Neural crest cell (in vitro differentiated cells): ENCODE measurements around the gene SMCO2. TPM values are rescaled to one million over a fixed set of nuclear protein-coding genes. Genes with fewer than 3 reads are reported as not detected.

Experiments used
- DNase-seq: peaks from one replicate; pipeline ENCODE4 v3.0.0; 2021; ENCODE audit warnings: low read depth, mixed read lengths, low spot score
- H3K27ac Mint-ChIP-seq: one replicate; pipeline ENCODE4 v1.8.0; 2021; ENCODE audit warnings: mild to moderate bottlenecking, mixed read lengths; ENCODE audit not compliant: unreplicated experiment
- H3K27me3 Mint-ChIP-seq: 2 replicates; pipeline ENCODE4 v1.8.0; 2021; ENCODE audit warnings: low read depth, mild to moderate bottlenecking, mixed read lengths
- H3K36me3 Mint-ChIP-seq: 2 replicates; pipeline ENCODE4 v1.8.0; 2021; ENCODE audit warnings: low read depth, mild to moderate bottlenecking, mixed read lengths
- H3K4me1 Mint-ChIP-seq: 2 replicates; pipeline ENCODE4 v1.8.0; 2021; ENCODE audit warnings: mixed read lengths
- H3K4me3 Mint-ChIP-seq: one replicate; pipeline ENCODE4 v1.8.0; 2021; ENCODE audit warnings: mild to moderate bottlenecking, mixed read lengths
- H3K9me3 Mint-ChIP-seq: 2 replicates; pipeline ENCODE4 v1.8.0; 2021; ENCODE audit warnings: mixed read lengths
- total RNA-seq: library from RNA; stranded (reverse); gene quantifications from 2 replicates; pipeline ENCODE4 v1.2.1, GENCODE V29; 2021
- TF ChIP-seq, protein P1 (sequence below): fragments of 200-600 bp; sonication (generic); conservative IDR thresholded peaks from 2 replicates; pipeline ENCODE4 v1.5.0; 2021; ENCODE audit warnings: antibody characterized with exemption, mild to moderate bottlenecking

The SMCO2 gene
- total RNA-seq, 1 donor from 2014 or later, result not detected

- H3K27me3 Mint-ChIP-seq, result no peaks in the 10 kb centered on the region
- DNase-seq, result no peak
- no peaks in the 10 kb centered on the region for H3K36me3 Mint-ChIP-seq
- no peaks in the 10 kb centered on the region for H3K9me3 Mint-ChIP-seq
- TF ChIP-seq, protein P1, sequence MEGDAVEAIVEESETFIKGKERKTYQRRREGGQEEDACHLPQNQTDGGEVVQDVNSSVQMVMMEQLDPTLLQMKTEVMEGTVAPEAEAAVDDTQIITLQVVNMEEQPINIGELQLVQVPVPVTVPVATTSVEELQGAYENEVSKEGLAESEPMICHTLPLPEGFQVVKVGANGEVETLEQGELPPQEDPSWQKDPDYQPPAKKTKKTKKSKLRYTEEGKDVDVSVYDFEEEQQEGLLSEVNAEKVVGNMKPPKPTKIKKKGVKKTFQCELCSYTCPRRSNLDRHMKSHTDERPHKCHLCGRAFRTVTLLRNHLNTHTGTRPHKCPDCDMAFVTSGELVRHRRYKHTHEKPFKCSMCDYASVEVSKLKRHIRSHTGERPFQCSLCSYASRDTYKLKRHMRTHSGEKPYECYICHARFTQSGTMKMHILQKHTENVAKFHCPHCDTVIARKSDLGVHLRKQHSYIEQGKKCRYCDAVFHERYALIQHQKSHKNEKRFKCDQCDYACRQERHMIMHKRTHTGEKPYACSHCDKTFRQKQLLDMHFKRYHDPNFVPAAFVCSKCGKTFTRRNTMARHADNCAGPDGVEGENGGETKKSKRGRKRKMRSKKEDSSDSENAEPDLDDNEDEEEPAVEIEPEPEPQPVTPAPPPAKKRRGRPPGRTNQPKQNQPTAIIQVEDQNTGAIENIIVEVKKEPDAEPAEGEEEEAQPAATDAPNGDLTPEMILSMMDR, result no peak
- no peak overlapping the region for H3K4me3 Mint-ChIP-seq
- no peak overlapping the region for H3K27ac Mint-ChIP-seq
- H3K4me1 Mint-ChIP-seq, result peaks cover 14% of the 10 kb centered on the region
These were observed 6.9 kb downstream of the SMCO2 start for GRCh38 chr12:27453421-27453820.

DNA sequence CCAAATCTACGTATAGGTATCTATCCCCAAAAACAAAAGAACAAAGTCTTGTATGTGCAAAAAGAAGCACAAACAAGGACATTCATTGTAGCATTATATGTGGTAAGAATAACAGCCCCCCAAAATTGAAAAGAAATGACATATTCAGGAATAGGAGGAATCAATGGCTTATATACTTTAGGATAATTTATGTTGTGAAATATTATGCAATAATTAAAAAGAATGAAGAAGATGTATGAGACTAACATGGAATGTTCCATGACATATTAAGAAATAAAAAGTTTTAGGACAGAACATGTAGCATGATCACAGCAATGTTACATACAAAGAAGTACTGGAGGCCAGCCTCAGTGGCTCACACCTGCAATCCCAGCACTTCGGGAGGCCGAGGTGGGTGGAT, 9.1 kb downstream of the SMCO2 start:
- H3K36me3 Mint-ChIP-seq, result no peaks in the 10 kb centered on the region
- DNase-seq, result no peak
- H3K27me3 Mint-ChIP-seq, result no peaks in the 10 kb centered on the region
- H3K9me3 Mint-ChIP-seq, result no peaks in the 10 kb centered on the region
- H3K4me1 Mint-ChIP-seq, result peaks cover 14% of the 10 kb centered on the region
- no peak overlapping the region for H3K4me3 Mint-ChIP-seq
- TF ChIP-seq, protein P1, result no peak
- no peak overlapping the region for H3K27ac Mint-ChIP-seq

- peaks cover 14% of the 10 kb centered on the region for H3K4me1 Mint-ChIP-seq
- no peak overlapping the region for H3K4me3 Mint-ChIP-seq
- TF ChIP-seq, protein P1, result no peak
- no peak for DNase-seq
- no peaks in the 10 kb centered on the region for H3K36me3 Mint-ChIP-seq
- H3K9me3 Mint-ChIP-seq, result no peaks in the 10 kb centered on the region
- no peak overlapping the region for H3K27ac Mint-ChIP-seq
- no peaks in the 10 kb centered on the region for H3K27me3 Mint-ChIP-seq
These were observed 10.1 kb downstream of the SMCO2 start for GRCh38 chr12:27456618-27457017.

- no peak overlapping the region for H3K4me3 Mint-ChIP-seq
- H3K27ac Mint-ChIP-seq, result peak overlapping the region; percentile 7
- TF ChIP-seq, protein P1, result no peak
- no peaks in the 10 kb centered on the region for H3K9me3 Mint-ChIP-seq
- peaks cover 8% of the 10 kb centered on the region for H3K4me1 Mint-ChIP-seq
- no peaks in the 10 kb centered on the region for H3K36me3 Mint-ChIP-seq
- DNase-seq, result no peak
- no peaks in the 10 kb centered on the region for H3K27me3 Mint-ChIP-seq
These were observed 14.0 kb downstream of the SMCO2 start for GRCh38 chr12:27460471-27460978.

DNA sequence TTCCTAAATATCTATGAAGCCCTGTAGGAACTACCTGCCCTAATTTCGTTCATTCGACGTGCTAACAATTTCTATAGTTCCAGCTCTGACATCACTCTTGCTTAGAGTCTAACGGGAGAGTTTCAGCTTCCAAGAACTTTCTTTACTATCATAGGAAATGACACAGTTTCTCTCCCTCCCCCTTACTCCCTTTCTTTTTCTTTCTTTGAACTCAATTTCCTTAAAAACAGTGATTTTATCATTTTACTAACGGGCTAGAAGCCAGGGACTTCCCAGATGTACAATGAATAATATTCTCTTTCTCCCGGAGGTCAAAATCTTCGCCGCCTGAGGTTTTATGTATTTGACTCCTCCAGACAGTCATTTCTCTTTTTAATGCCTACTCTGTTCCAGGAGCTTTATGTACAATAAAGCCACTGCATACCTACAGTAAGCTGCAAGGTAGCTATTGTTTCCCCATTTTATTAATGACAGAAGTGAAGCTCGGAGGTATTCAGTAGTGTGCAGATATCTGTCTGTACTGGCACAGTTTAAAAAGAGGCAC, 15.7 kb downstream of the SMCO2 start:
- Mint-ChIP-seq H3K4me3 (no peak overlapping the region), H3K27me3 (no peaks in the 10 kb centered on the region), H3K27ac (no peak overlapping the region), H3K9me3 (no peaks in the 10 kb centered on the region), H3K36me3 (no peaks in the 10 kb centered on the region), H3K4me1 (peaks cover 8% of the 10 kb centered on the region)
- TF ChIP-seq, protein P1, result no peak
- no peak for DNase-seq
